Stimulated activated CD8-positive, alpha-beta memory T cell treated with anti-CD3 and anti-CD28 coated beads, Interleukin-7, amount 100 ng/mL, for 1 hour (primary cell): ENCODE data around the gene DPT.

Source experiments
- DNase-seq, 2 donors: peaks; one replicate each; pipeline ENCODE4 v3.0.0-alpha.2; 2020; ENCODE audit warnings: low read depth in 2 of 2

The DPT gene

GRCh38 chr1:168664069-168664834, 64.8 kb downstream of the DPT start:
- DNase-seq, result no peak

GRCh38 chr1:168656485-168656884, 72.5 kb downstream of the DPT start:
- DNase-seq, result no peak

- DNase-seq, result no peak
Measured at GRCh38 chr1:168654198-168654915, 74.6 kb downstream of the DPT start.

DNA sequence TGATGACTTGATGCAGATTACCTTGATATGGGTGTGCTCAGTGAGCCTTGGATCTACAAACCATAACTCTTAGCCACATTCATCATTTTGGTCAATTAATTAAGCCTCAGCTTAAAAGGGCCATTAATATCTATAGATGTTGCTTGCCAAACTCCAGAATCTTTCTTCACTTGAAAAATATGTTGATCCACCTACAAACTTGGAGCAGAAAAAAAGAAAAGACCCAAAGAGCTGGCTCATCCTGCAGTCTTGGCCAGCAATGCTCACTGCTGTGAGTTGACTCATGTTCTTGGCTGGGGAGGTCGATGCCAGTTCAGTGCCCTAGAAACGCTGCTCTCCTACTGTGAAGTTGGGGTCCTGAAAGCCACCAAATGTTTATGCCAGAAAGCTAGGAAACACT, 75.4 kb downstream of the DPT start:
- DNase-seq, result no peak

GRCh38 chr1:168645721-168646120, 83.3 kb downstream of the DPT start:
- DNase-seq, result no peak
